Measurements from ENCODE around the gene CRYL1.

CRYL1 gene

DNA sequence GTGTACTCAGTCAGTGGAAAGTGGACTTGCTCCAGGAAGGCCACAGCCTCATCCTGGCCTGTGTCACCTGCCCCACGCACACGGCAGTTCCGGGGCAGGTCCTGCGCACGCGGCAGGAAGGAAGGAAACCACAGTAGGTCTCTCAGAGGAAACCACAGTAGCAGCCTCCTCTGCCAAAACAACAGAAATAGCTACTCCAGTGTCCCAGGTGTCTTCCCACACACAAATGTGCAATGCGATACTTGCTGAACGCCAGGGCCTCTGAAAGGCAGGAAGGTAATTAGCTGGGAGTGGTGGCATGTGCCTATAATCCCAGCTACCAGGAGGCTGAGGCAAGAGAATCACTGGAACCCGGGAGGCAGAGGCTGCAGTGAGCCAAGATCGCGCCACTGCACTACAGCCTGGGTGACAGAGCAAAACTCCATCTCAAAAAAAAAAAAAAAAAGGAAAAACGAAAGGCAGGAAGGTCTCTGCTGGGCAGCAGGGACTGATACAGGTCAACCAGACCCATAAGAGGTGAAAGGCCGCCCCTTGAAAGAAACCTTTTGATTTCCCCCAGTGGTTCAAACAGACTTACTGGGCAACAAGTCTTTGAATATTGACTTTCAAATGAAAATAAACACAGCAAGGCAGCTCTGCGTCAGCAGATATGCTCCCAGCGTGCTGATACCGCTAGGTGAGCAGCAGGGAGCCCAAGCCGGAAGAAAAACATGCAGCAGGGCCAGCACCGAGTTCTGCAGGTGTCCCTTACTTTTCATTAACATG lies 49.5 kb downstream of the CRYL1 start:
- no peak overlapping the region for H3K4me3 ChIP-seq (ENCODE audit: low read depth, low read length)
- TF ChIP-seq, protein P1, sequence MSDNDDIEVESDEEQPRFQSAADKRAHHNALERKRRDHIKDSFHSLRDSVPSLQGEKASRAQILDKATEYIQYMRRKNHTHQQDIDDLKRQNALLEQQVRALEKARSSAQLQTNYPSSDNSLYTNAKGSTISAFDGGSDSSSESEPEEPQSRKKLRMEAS (IDR thresholded peaks at IDR 0.05; ENCODE audit: low read depth, low read length): no peak
- no peak for TF ChIP-seq POLR2A (IDR thresholded peaks at IDR 0.05; ENCODE audit: extremely low read depth, insufficient read length)
- TF ChIP-seq MYC (IDR thresholded peaks at IDR 0.05; ENCODE audit: low read depth, low read length): no peak
- no peak for TF ChIP-seq CTCF (IDR thresholded peaks at IDR 0.05; ENCODE audit: low read depth, low read length)
- peak; percentile 39 for DNase-seq (ENCODE audit: low read depth)

DNA sequence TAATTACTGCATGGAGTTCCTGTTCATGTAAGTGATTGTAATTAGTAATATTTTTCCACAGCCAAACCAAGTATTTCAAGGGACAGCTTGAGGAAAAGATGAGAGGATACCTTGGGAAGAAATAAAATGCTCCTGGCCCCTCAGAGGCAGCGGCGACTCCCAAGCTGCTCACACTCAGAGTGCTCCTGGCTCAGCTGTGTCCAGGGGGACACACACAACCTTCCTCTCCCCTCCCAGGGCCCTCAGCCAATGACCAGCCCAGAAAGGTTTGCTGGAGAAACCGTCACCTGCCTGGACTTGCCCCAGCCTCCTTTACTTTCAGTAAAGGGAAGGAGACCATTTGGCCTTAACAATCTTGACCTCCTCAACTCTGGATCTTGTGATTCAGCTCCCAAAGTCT lies 51.1 kb downstream of the CRYL1 start:
- TF ChIP-seq CTCF (IDR thresholded peaks at IDR 0.05; ENCODE audit: low read depth, low read length) (no peak), POLR2A (IDR thresholded peaks at IDR 0.05; ENCODE audit: extremely low read depth, insufficient read length) (no peak), MYC (IDR thresholded peaks at IDR 0.05; ENCODE audit: low read depth, low read length) (no peak)
- TF ChIP-seq, protein P1 (IDR thresholded peaks at IDR 0.05; ENCODE audit: low read depth, low read length): no peak
- no peak overlapping the region for H3K4me3 ChIP-seq (ENCODE audit: low read depth, low read length)
- no peak for DNase-seq (ENCODE audit: low read depth)

GRCh38 chr13:20473888-20474287 lies 51.8 kb downstream of the CRYL1 start:
- H3K4me3 ChIP-seq (ENCODE audit: low read depth, low read length): no peak overlapping the region
- TF ChIP-seq, protein P1 (IDR thresholded peaks at IDR 0.05; ENCODE audit: low read depth, low read length): no peak
- TF ChIP-seq CTCF (IDR thresholded peaks at IDR 0.05; ENCODE audit: low read depth, low read length): no peak
- TF ChIP-seq POLR2A (IDR thresholded peaks at IDR 0.05; ENCODE audit: extremely low read depth, insufficient read length): no peak
- TF ChIP-seq MYC (IDR thresholded peaks at IDR 0.05; ENCODE audit: low read depth, low read length): no peak
- DNase-seq (ENCODE audit: low read depth): no peak

DNA sequence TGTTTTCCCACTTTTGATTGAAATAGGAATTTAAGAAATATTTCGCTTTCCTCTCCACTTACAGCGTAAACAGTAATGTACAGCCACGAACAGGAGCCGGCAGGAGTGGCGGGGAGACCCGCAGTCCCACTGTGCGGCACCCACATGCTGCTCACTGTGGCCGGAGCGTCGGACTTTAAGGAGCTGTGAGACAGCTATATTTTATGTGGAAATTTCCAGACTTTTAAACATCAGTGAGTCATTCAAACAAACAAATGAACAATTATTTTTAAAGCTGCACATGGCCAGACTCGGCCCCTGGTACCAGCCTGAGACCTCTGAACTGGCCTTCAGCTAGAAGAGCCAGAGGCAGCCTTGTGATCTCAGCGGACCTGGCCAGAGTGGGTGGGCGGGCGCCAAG lies 52.5 kb downstream of the CRYL1 start:
- no peak overlapping the region for H3K4me3 ChIP-seq (ENCODE audit: low read depth, low read length)
- no peak for TF ChIP-seq POLR2A (IDR thresholded peaks at IDR 0.05; ENCODE audit: extremely low read depth, insufficient read length)

DNA sequence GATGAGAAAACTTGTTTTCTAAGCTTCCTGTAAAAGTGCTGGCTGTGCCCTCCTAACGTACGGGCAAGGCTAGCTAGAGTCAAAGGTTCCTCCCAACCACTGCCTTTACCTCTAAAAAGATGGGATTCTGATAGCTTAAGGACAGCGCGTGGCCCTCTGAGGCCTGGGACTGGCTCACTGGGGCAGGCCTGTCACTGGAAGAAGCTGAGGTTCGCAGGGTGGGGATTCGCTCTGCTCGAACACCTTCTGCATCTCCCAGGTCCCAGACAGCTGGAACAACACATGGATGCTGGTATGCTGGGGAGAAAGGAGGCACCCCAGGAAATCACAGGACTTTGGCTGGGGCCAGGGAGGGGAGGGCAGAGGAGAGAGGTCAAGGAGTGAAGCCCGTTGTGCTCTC lies 53.1 kb downstream of the CRYL1 start:
- H3K4me3 ChIP-seq (ENCODE audit: low read depth, low read length): no peak overlapping the region
- no peak for DNase-seq (ENCODE audit: low read depth)
- no peak for TF ChIP-seq CTCF (IDR thresholded peaks at IDR 0.05; ENCODE audit: low read depth, low read length)
- TF ChIP-seq, protein P1 (IDR thresholded peaks at IDR 0.05; ENCODE audit: low read depth, low read length): no peak
- no peak for TF ChIP-seq MYC (IDR thresholded peaks at IDR 0.05; ENCODE audit: low read depth, low read length)
- TF ChIP-seq POLR2A (IDR thresholded peaks at IDR 0.05; ENCODE audit: extremely low read depth, insufficient read length): no peak

More for the DNA sequence above, 52.5 kb downstream of the CRYL1 start:
- no peak for DNase-seq (ENCODE audit: low read depth)

DNA sequence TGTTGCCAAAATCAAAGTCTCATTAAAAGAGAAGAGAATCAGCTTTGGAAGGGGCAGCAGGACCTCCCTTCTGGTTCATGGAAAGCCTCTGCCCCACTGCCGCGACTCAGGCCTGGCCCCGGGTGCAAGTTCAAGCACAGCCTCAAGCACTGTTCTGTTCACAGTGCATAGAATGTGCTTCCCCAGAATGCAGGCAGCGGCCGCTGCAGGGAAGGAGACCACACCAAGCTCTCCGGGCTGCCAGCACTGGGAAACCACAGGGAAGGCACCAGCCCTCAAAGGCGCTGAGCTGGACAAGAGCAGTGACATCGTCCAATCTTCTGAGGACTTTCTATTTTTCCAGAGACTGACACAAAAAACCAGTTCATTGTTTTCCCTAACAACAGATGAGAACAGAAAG lies 55.5 kb downstream of the CRYL1 start:
- H3K4me3 ChIP-seq (ENCODE audit: low read depth, low read length): no peak overlapping the region
- TF ChIP-seq MYC (IDR thresholded peaks at IDR 0.05; ENCODE audit: low read depth, low read length) (no peak), POLR2A (IDR thresholded peaks at IDR 0.05; ENCODE audit: extremely low read depth, insufficient read length) (no peak), CTCF (IDR thresholded peaks at IDR 0.05; ENCODE audit: low read depth, low read length) (no peak)
- TF ChIP-seq, protein P1 (IDR thresholded peaks at IDR 0.05; ENCODE audit: low read depth, low read length): no peak

More for the DNA sequence above, 55.5 kb downstream of the CRYL1 start:
- no peak for DNase-seq (ENCODE audit: low read depth)

All from NB4 (cell line).